ENCODE results near the gene LRRC39. TPM values are rescaled to one million over a fixed set of nuclear protein-coding genes. Genes with fewer than 3 reads are reported as not detected.

LRRC39 gene
- total RNA-seq = 1 to 10 TPM in 4 of 5 experiments, under 1 TPM in 1; 0.53 to 1.9 (median 1.1) TPM
- not detected for polyA plus RNA-seq
- 1.3 reads per million, percentile 2 among the genes with 10 or more reads in this experiment for total RNA-seq

DNA sequence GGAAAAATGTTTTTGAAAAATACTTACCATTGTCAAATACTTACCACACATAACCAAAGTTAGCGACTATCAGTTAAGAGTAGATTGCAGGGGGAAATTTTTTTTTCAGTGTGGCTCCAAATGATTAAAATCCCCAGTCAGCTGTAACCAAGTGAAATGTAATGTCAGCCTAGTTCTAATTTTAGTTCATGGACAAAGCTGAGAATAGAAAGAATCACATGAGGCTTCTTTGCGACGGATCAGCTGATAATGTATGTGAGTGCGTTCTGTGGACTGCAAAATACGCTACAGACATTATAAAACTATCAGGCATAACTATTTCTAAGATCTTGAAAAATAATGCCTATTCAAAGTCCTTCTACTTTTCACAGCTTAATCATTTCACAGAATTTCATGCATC, at the start of gene LRRC39:
Gene LRRC39, minus strand, starts transcription at position 166 of the 400 bp plus-strand sequence. CDS start 9,740 bp downstream, outside the sequence.
- no peaks in the 10 kb centered on the region for H3K27me3 ChIP-seq (ENCODE audit: control insufficient read depth in 2 of 2, insufficient read depth in 2 of 2, low read length in 2 of 2)
- Mint-ChIP-seq H3K27ac (no peak within 1 kb of the TSS), H3K4me1 (no peaks in the 10 kb centered on the region), H3K9me3 (peaks cover 0 to 18% (median 3%) of the 10 kb centered on the region in 11 donors), H3K4me3 (no peak within 1 kb of the TSS), H3K36me3 (peaks cover 0 to 11% (median 0%) of the 10 kb centered on the region in 5 donors), H3K27me3 (peaks cover 0 to 6% (median 0%) of the 10 kb centered on the region in 5 donors)
- no peak within 1 kb of the TSS for H3K27ac ChIP-seq (ENCODE audit: low read depth, low read length)
- DNase-seq (no peak), ATAC-seq (no peak)
- no peaks in the 10 kb centered on the region for H3K9me3 ChIP-seq (ENCODE audit: control insufficient read depth in 2 of 3, low read length in 3 of 3)
- intact Hi-C loops (cut with micrococcal nuclease) = no loop called here
- H3K36me3 ChIP-seq (ENCODE audit: control insufficient read depth in 2 of 3, insufficient read depth in 3 of 3, low read length in 3 of 3) = no peaks in the 10 kb centered on the region
- ChIA-PET CTCF (no interaction called here), POLR2A (no interaction called here)
- H3K4me3 ChIP-seq (ENCODE audit: low read length) = no peak within 1 kb of the TSS
- H3K4me1 ChIP-seq (ENCODE audit: control insufficient read depth in 2 of 2, insufficient read depth in 2 of 2, low read length in 2 of 2) = no peaks in the 10 kb centered on the region

DNA sequence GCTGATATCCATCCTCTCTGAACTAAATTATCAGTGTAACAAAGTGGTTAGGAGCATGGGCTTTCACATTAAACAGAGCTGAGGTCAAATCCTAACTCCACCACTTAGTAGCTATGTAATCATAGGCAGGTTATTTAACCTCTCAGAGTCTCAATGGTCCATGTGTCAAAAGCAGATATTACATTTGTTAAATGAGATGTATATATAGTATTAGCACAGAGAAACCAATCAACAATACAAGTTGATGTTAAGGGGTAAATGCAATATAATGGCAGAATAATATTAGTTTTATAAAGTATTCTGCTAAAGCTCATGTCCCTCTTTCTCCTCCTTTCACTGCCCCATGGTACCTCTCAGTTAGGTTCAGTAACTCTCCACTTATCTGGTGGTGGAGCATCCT, 44.4 kb upstream of the LRRC39 start:
- Histone ChIP-seq H3K36me3 (ENCODE audit: control insufficient read depth in 2 of 3, insufficient read depth in 3 of 3, low read length in 3 of 3) (peaks cover 0 to 9% (median 0%) of the 10 kb centered on the region in 3 experiments), H3K4me1 (ENCODE audit: control insufficient read depth in 2 of 2, insufficient read depth in 2 of 2, low read length in 2 of 2) (no peaks in the 10 kb centered on the region), H3K4me3 (ENCODE audit: low read length) (no peak overlapping the region), H3K27me3 (ENCODE audit: control insufficient read depth in 2 of 2, insufficient read depth in 2 of 2, low read length in 2 of 2) (no peaks in the 10 kb centered on the region), H3K9me3 (ENCODE audit: control insufficient read depth in 2 of 3, low read length in 3 of 3) (no peaks in the 10 kb centered on the region), H3K27ac (ENCODE audit: low read depth, low read length) (no peak overlapping the region)
- ChIA-PET POLR2A (interaction anchor here (1.3 kb wide), 1 partner anchor 219 kb away, joined by 3 read pairs; no protein-coding TSS in a partner anchor), CTCF (no interaction called here)
- H3K9me3 Mint-ChIP-seq = no peaks in the 10 kb centered on the region
- H3K27me3 Mint-ChIP-seq = no peaks in the 10 kb centered on the region
- H3K4me3 Mint-ChIP-seq = no peak overlapping the region
- intact Hi-C loops (cut with micrococcal nuclease) = loop anchor here in 1 of 2 donors (5.0 kb wide), 1 partner anchor 415 kb away; no protein-coding TSS in a partner anchor
- H3K36me3 Mint-ChIP-seq = peaks cover 0 to 37% (median 19%) of the 10 kb centered on the region in 5 donors
- H3K27ac Mint-ChIP-seq = peak overlapping the region in 1 of 9 donors; percentile 55
- ATAC-seq (no peak), DNase-seq (no peak)
- peaks cover 0 to 16% (median 5%) of the 10 kb centered on the region in 7 donors for H3K4me1 Mint-ChIP-seq

DNA sequence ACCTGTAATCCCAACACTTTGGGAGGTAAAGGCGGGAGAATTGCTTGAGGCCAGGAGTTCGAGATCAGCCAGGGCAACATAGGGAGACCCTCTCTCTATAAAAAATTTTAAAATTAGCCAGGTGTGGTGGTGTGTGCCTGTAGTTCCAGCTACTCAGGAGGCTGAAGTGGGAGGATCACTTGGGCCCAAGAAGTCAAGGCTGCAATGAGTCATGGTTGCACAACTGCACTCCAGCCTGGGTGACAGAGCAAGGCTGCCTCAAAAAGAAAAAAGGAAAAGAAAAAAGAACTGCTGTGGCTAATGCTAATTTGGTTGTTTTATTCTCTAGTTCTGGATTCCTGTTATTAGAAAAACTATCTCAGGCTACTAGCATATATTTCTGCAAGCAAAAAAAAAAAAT, 41.8 kb upstream of the LRRC39 start:
- POLR2A ChIA-PET = no interaction called here
- H3K4me3 ChIP-seq (ENCODE audit: low read length) = no peak overlapping the region
- CTCF ChIA-PET = no interaction called here

DNA sequence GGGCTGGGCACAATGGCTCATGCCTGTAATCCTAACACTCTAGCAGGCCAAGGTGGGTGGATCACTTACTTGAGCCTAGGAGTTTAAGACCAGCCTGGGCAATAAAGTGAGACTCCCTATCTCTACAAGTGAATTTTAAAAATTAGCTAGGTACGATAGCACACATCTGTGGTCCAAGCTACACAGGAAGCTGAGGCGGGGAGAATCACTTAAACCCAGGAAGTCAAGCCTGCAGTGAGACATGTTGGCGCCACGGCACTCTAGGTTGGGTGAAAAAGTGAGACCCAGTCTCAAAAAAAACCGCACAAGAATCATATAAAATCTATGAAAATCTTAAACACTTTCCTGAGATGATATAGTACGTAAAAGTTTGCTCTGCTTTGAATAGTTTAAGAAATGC, 41.4 kb upstream of the LRRC39 start:
- Histone ChIP-seq H3K27ac (ENCODE audit: low read depth, low read length) (no peak overlapping the region), H3K4me3 (ENCODE audit: low read length) (no peak overlapping the region), H3K9me3 (ENCODE audit: control insufficient read depth in 2 of 3, low read length in 3 of 3) (no peaks in the 10 kb centered on the region), H3K27me3 (ENCODE audit: control insufficient read depth in 2 of 2, insufficient read depth in 2 of 2, low read length in 2 of 2) (no peaks in the 10 kb centered on the region), H3K4me1 (ENCODE audit: control insufficient read depth in 2 of 2, insufficient read depth in 2 of 2, low read length in 2 of 2) (no peaks in the 10 kb centered on the region), H3K36me3 (ENCODE audit: control insufficient read depth in 2 of 3, insufficient read depth in 3 of 3, low read length in 3 of 3) (peaks cover 0 to 25% (median 0%) of the 10 kb centered on the region in 3 experiments)
- ChIA-PET POLR2A (no interaction called here), CTCF (no interaction called here)
- Mint-ChIP-seq H3K4me1 (peaks cover 0 to 16% (median 5%) of the 10 kb centered on the region in 7 donors), H3K9me3 (no peaks in the 10 kb centered on the region), H3K27me3 (no peaks in the 10 kb centered on the region), H3K36me3 (peaks cover 4 to 37% (median 15%) of the 10 kb centered on the region in 5 donors), H3K4me3 (no peak overlapping the region), H3K27ac (peak overlapping the region in 2 of 9 donors; percentile 52 to 70)
- intact Hi-C loops (cut with micrococcal nuclease) = no loop called here
- no peak for DNase-seq
- ATAC-seq = no peak

More for the DNA sequence above, 41.8 kb upstream of the LRRC39 start:
- intact Hi-C loops (cut with micrococcal nuclease) = loop anchor here in 1 of 2 donors (5.0 kb wide), 1 partner anchor 413 kb away; no protein-coding TSS in a partner anchor
- Histone ChIP-seq H3K36me3 (ENCODE audit: control insufficient read depth in 2 of 3, insufficient read depth in 3 of 3, low read length in 3 of 3) (peaks cover 0 to 20% (median 0%) of the 10 kb centered on the region in 3 experiments), H3K4me1 (ENCODE audit: control insufficient read depth in 2 of 2, insufficient read depth in 2 of 2, low read length in 2 of 2) (no peaks in the 10 kb centered on the region), H3K27me3 (ENCODE audit: control insufficient read depth in 2 of 2, insufficient read depth in 2 of 2, low read length in 2 of 2) (no peaks in the 10 kb centered on the region), H3K27ac (ENCODE audit: low read depth, low read length) (no peak overlapping the region), H3K9me3 (ENCODE audit: control insufficient read depth in 2 of 3, low read length in 3 of 3) (no peaks in the 10 kb centered on the region)
- H3K27ac Mint-ChIP-seq = peak overlapping the region in 3 of 9 donors; percentile 12 to 70 (median 52)
- no peak overlapping the region for H3K4me3 Mint-ChIP-seq
- no peaks in the 10 kb centered on the region for H3K27me3 Mint-ChIP-seq
- peaks cover 2 to 33% (median 15%) of the 10 kb centered on the region in 5 donors for H3K36me3 Mint-ChIP-seq
- peaks cover 0 to 16% (median 5%) of the 10 kb centered on the region in 7 donors for H3K4me1 Mint-ChIP-seq
- ATAC-seq = no peak
- no peaks in the 10 kb centered on the region for H3K9me3 Mint-ChIP-seq
- no peak for DNase-seq

DNA sequence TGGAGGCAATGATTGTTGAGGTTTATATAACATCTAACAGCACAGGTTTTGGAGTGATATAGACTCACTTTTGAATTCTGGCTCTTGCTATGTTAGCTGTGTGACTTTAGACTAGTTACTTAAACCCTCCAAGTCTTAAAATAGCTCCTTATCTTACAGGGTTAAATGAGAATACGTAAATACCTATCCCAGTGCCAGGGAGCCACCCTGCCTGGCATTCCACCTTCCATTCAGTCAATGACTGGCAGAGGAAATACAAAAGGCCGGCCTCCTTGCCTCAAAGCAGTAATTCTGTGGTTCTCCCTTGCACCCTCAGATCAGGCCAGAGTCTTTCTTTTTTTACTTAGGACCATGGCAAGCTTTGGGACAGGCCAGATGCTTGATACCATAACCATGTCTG, 39.8 kb upstream of the LRRC39 start:
- Histone ChIP-seq H3K4me1 (ENCODE audit: control insufficient read depth in 2 of 2, insufficient read depth in 2 of 2, low read length in 2 of 2) (no peaks in the 10 kb centered on the region), H3K9me3 (ENCODE audit: control insufficient read depth in 2 of 3, low read length in 3 of 3) (no peaks in the 10 kb centered on the region), H3K36me3 (ENCODE audit: control insufficient read depth in 2 of 3, insufficient read depth in 3 of 3, low read length in 3 of 3) (peaks cover 0 to 39% (median 0%) of the 10 kb centered on the region in 3 experiments), H3K27me3 (ENCODE audit: control insufficient read depth in 2 of 2, insufficient read depth in 2 of 2, low read length in 2 of 2) (no peaks in the 10 kb centered on the region), H3K27ac (ENCODE audit: low read depth, low read length) (no peak overlapping the region), H3K4me3 (ENCODE audit: low read length) (no peak overlapping the region)
- DNase-seq (no peak), ATAC-seq (no peak)
- H3K4me3 Mint-ChIP-seq = no peak overlapping the region
- H3K36me3 Mint-ChIP-seq = peaks cover 7 to 43% (median 15%) of the 10 kb centered on the region in 5 donors
- ChIA-PET POLR2A (no interaction called here), CTCF (no interaction called here)
- no peaks in the 10 kb centered on the region for H3K27me3 Mint-ChIP-seq
- H3K4me1 Mint-ChIP-seq = peaks cover 0 to 13% (median 5%) of the 10 kb centered on the region in 7 donors
- intact Hi-C loops (cut with micrococcal nuclease) = no loop called here
- peak overlapping the region in 2 of 9 donors; percentile 3 to 21 for H3K27ac Mint-ChIP-seq
- H3K9me3 Mint-ChIP-seq = no peaks in the 10 kb centered on the region

DNA sequence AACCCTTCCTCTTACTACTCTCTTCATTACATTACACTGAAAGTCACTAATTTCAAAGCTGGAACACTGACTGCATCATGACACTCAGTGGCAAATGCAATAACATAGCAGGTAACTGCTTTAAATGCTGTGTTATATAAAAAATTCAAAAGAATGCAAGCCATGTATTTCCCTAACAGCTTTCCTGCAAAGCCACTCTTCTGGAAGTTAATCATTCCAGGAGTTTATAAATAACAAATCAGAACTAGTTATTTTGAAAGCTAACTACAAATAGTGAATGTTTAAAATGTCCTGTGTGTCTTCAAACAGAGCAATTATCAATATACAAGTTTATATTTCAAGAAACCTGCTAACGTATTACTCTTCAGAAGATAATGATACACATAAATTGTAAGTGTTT, 37.0 kb upstream of the LRRC39 start:
- DNase-seq (no peak), ATAC-seq (no peak)
- no peaks in the 10 kb centered on the region for H3K4me1 ChIP-seq (ENCODE audit: control insufficient read depth in 2 of 2, insufficient read depth in 2 of 2, low read length in 2 of 2)
- H3K9me3 Mint-ChIP-seq = no peaks in the 10 kb centered on the region
- intact Hi-C loops (cut with micrococcal nuclease) = no loop called here
- H3K27ac Mint-ChIP-seq = no peak overlapping the region
- peaks cover 4 to 56% (median 6%) of the 10 kb centered on the region in 3 experiments for H3K36me3 ChIP-seq (ENCODE audit: control insufficient read depth in 2 of 3, insufficient read depth in 3 of 3, low read length in 3 of 3)
- no peaks in the 10 kb centered on the region for H3K27me3 ChIP-seq (ENCODE audit: control insufficient read depth in 2 of 2, insufficient read depth in 2 of 2, low read length in 2 of 2)
- H3K4me3 ChIP-seq (ENCODE audit: low read length) = no peak overlapping the region
- H3K4me1 Mint-ChIP-seq = peaks cover 0 to 9% (median 5%) of the 10 kb centered on the region in 7 donors
- no peaks in the 10 kb centered on the region for H3K9me3 ChIP-seq (ENCODE audit: control insufficient read depth in 2 of 3, low read length in 3 of 3)
- CTCF ChIA-PET = interaction anchor here (0.6 to 2.4 kb wide), 2 partner anchors 187 to 246 kb away, joined by 5 read pairs; no protein-coding TSS in a partner anchor
- H3K27ac ChIP-seq (ENCODE audit: low read depth, low read length) = no peak overlapping the region
- POLR2A ChIA-PET = no interaction called here
- peaks cover 13 to 54% (median 28%) of the 10 kb centered on the region in 5 donors for H3K36me3 Mint-ChIP-seq
- no peak overlapping the region for H3K4me3 Mint-ChIP-seq
- H3K27me3 Mint-ChIP-seq = no peaks in the 10 kb centered on the region

DNA sequence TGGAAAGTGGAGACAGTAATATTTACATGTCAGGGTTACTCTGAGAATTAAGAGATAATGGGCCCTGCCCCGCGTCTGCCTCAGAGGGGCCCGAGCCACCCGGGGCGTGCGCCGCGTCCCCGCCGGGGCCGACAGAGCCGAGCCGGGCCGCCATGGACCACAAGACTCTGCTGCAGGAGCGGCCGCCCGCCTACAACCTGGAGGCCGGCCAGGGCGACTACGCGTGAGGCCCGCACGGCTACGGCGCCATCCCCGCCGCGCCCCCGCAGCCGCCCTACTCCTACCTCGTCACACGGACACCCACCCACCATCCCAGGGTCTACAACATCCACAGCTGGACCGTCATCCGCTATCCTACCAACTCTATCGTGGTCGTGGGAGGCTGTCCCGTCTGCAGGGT, 35.1 kb upstream of the LRRC39 start:
- CTCF ChIA-PET = no interaction called here
- peaks cover 0 to under 1% (median 0%) of the 10 kb centered on the region in 7 donors for H3K4me1 Mint-ChIP-seq

More for the DNA sequence above, 35.1 kb upstream of the LRRC39 start:
- no peaks in the 10 kb centered on the region for H3K27me3 Mint-ChIP-seq
- no peak overlapping the region for H3K27ac ChIP-seq (ENCODE audit: low read depth, low read length)
- DNase-seq = no peak
- H3K36me3 Mint-ChIP-seq = peaks cover 11 to 49% (median 22%) of the 10 kb centered on the region in 5 donors
- H3K4me1 ChIP-seq (ENCODE audit: control insufficient read depth in 2 of 2, insufficient read depth in 2 of 2, low read length in 2 of 2) = no peaks in the 10 kb centered on the region
- intact Hi-C loops (cut with micrococcal nuclease) = no loop called here
- no peak for ATAC-seq
- no peak overlapping the region for H3K27ac Mint-ChIP-seq
- no peaks in the 10 kb centered on the region for H3K9me3 Mint-ChIP-seq
- no peaks in the 10 kb centered on the region for H3K9me3 ChIP-seq (ENCODE audit: control insufficient read depth in 2 of 3, low read length in 3 of 3)
- no peaks in the 10 kb centered on the region for H3K27me3 ChIP-seq (ENCODE audit: control insufficient read depth in 2 of 2, insufficient read depth in 2 of 2, low read length in 2 of 2)
- no peak overlapping the region for H3K4me3 ChIP-seq (ENCODE audit: low read length)
- POLR2A ChIA-PET = no interaction called here
- H3K4me3 Mint-ChIP-seq = no peak overlapping the region
- peaks cover 4 to 59% (median 6%) of the 10 kb centered on the region in 3 experiments for H3K36me3 ChIP-seq (ENCODE audit: control insufficient read depth in 2 of 3, insufficient read depth in 3 of 3, low read length in 3 of 3)
